Measurements from ENCODE around the gene DHRS3.

- TF ChIP-seq, protein P1, sequence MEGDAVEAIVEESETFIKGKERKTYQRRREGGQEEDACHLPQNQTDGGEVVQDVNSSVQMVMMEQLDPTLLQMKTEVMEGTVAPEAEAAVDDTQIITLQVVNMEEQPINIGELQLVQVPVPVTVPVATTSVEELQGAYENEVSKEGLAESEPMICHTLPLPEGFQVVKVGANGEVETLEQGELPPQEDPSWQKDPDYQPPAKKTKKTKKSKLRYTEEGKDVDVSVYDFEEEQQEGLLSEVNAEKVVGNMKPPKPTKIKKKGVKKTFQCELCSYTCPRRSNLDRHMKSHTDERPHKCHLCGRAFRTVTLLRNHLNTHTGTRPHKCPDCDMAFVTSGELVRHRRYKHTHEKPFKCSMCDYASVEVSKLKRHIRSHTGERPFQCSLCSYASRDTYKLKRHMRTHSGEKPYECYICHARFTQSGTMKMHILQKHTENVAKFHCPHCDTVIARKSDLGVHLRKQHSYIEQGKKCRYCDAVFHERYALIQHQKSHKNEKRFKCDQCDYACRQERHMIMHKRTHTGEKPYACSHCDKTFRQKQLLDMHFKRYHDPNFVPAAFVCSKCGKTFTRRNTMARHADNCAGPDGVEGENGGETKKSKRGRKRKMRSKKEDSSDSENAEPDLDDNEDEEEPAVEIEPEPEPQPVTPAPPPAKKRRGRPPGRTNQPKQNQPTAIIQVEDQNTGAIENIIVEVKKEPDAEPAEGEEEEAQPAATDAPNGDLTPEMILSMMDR (IDR thresholded peaks at IDR 0.05): no peak
- TF ChIP-seq EP300 (IDR thresholded peaks at IDR 0.05): no peak
These were observed 22.4 kb upstream of the DHRS3 start for GRCh38 chr1:12640237-12640957.

All from suprapubic skin (tissue), 3 donors.